Neural progenitor cell (in vitro differentiated cells): Measurements from ENCODE around the gene C17orf114.

ENCODE experiments used
- DNase-seq: peaks from one replicate; pipeline ENCODE4 v3.0.0-alpha.2; 2016; ENCODE audit warnings: low spot score
- H2AFZ ChIP-seq: fragments of 200-600 bp; sonication (generic); replicated peaks from 2 replicates; pipeline ENCODE4 v1.6.1; 2016; ENCODE audit warnings: antibody characterized with exemption
- H3F3A ChIP-seq: fragments of 200-600 bp; sonication (generic); 2 replicates; pipeline ENCODE4 v1.6.1; 2016; ENCODE audit warnings: antibody characterized with exemption, low read depth
- H3K27ac ChIP-seq: fragments of 200-600 bp; sonication (generic); 2 replicates; pipeline ENCODE4 v1.5.1; 2016; ENCODE audit warnings: mild to moderate bottlenecking
- H3K27me3 ChIP-seq: fragments of 200-600 bp; sonication (generic); 2 replicates; pipeline ENCODE4 v1.6.1; 2016; ENCODE audit warnings: mild to moderate bottlenecking, moderate library complexity
- H3K36me3 ChIP-seq: fragments of 200-600 bp; sonication (generic); 2 replicates; pipeline ENCODE4 v1.5.1; 2016
- H3K4me1 ChIP-seq: fragments of 200-600 bp; sonication (generic); 2 replicates; pipeline ENCODE4 v1.6.1; 2016; ENCODE audit warnings: mixed run types
- H3K4me2 ChIP-seq: fragments of 200-600 bp; sonication (generic); 2 replicates; pipeline ENCODE4 v1.6.1; 2016
- H3K4me3 ChIP-seq: fragments of 200-600 bp; sonication (generic); 2 replicates; pipeline ENCODE4 v1.5.1; 2016
- H3K79me2 ChIP-seq: fragments of 200-600 bp; sonication (generic); 2 replicates; pipeline ENCODE4 v1.6.1; 2016; ENCODE audit warnings: low read depth
- H3K9ac ChIP-seq: fragments of 200-600 bp; sonication (generic); 2 replicates; pipeline ENCODE4 v1.6.1; 2016
- H3K9me3 ChIP-seq: fragments of 200-600 bp; sonication (generic); 2 replicates; pipeline ENCODE4 v1.5.1; 2016; ENCODE audit warnings: low read depth
- H4K20me1 ChIP-seq: fragments of 200-600 bp; sonication (generic); 2 replicates; pipeline ENCODE4 v1.6.1; 2016; ENCODE audit warnings: low read depth
- H3K27ac Mint-ChIP-seq: 3 replicates; pipeline ENCODE4 v1.8.0; 2021; ENCODE audit warnings: mixed read lengths
- H3K27me3 Mint-ChIP-seq: 2 replicates; pipeline ENCODE4 v1.8.0; 2022; ENCODE audit warnings: low read depth, mild to moderate bottlenecking, inconsistent platforms, moderate library complexity, mixed read lengths; ENCODE audit not compliant: insufficient read depth
- H3K36me3 Mint-ChIP-seq: 3 replicates; pipeline ENCODE4 v1.8.0; 2021; ENCODE audit warnings: mixed read lengths
- H3K4me1 Mint-ChIP-seq: 3 replicates; pipeline ENCODE4 v1.8.0; 2021; ENCODE audit warnings: mixed read lengths
- H3K4me3 Mint-ChIP-seq: 3 replicates; pipeline ENCODE4 v1.8.0; 2021; ENCODE audit warnings: mild to moderate bottlenecking, moderate library complexity, mixed read lengths
- H3K9me3 Mint-ChIP-seq: 3 replicates; pipeline ENCODE4 v1.8.0; 2020; ENCODE audit warnings: mixed read lengths
- EZH2 ChIP-seq: fragments of 200-600 bp; sonication (generic); IDR thresholded peaks from 2 replicates; pipeline ENCODE4 v1.6.1; 2017; ENCODE audit warnings: antibody characterized with exemption, mild to moderate bottlenecking, moderate library complexity
- EZH2phosphoT487 ChIP-seq: fragments of 200-600 bp; sonication (generic); IDR thresholded peaks from 2 replicates; pipeline ENCODE4 v1.6.1; 2017; ENCODE audit warnings: antibody characterized with exemption
- TF ChIP-seq, protein P1 (sequence below): fragments of 200-600 bp; sonication (generic); IDR thresholded peaks from 2 replicates; pipeline ENCODE4 v1.5.1; 2017; ENCODE audit warnings: antibody characterized with exemption, mild to moderate bottlenecking

The C17orf114 gene

GRCh38 chr17:4839965-4840892 is 38.1 kb upstream of the C17orf114 start:
- Histone ChIP-seq H3K79me2 (peaks cover 48% of the 10 kb centered on the region), H3K27ac (no peak overlapping the region), H3K9ac (no peak overlapping the region), H3K36me3 (no peaks in the 10 kb centered on the region), H3K4me3 (no peak overlapping the region), H4K20me1 (peaks cover 21% of the 10 kb centered on the region), H3K9me3 (no peaks in the 10 kb centered on the region), H3K4me2 (no peak overlapping the region), H2AFZ (no peak overlapping the region), H3F3A (no peaks in the 10 kb centered on the region), H3K4me1 (no peaks in the 10 kb centered on the region), H3K27me3 (no peaks in the 10 kb centered on the region)
- no peaks in the 10 kb centered on the region for H3K9me3 Mint-ChIP-seq
- DNase-seq = no peak
- no peak overlapping the region for H3K27ac Mint-ChIP-seq
- H3K4me1 Mint-ChIP-seq = peaks cover 7% of the 10 kb centered on the region
- TF ChIP-seq, protein P1, sequence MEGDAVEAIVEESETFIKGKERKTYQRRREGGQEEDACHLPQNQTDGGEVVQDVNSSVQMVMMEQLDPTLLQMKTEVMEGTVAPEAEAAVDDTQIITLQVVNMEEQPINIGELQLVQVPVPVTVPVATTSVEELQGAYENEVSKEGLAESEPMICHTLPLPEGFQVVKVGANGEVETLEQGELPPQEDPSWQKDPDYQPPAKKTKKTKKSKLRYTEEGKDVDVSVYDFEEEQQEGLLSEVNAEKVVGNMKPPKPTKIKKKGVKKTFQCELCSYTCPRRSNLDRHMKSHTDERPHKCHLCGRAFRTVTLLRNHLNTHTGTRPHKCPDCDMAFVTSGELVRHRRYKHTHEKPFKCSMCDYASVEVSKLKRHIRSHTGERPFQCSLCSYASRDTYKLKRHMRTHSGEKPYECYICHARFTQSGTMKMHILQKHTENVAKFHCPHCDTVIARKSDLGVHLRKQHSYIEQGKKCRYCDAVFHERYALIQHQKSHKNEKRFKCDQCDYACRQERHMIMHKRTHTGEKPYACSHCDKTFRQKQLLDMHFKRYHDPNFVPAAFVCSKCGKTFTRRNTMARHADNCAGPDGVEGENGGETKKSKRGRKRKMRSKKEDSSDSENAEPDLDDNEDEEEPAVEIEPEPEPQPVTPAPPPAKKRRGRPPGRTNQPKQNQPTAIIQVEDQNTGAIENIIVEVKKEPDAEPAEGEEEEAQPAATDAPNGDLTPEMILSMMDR = no peak
- TF ChIP-seq EZH2phosphoT487 (no peak), EZH2 (no peak)
- no peak overlapping the region for H3K4me3 Mint-ChIP-seq
- H3K27me3 Mint-ChIP-seq = peaks cover 2% of the 10 kb centered on the region
- peaks cover 5% of the 10 kb centered on the region for H3K36me3 Mint-ChIP-seq

GRCh38 chr17:4839221-4839620 is 37.1 kb upstream of the C17orf114 start:
- DNase-seq = no peak
- peaks cover 5% of the 10 kb centered on the region for H3K4me1 ChIP-seq
- Mint-ChIP-seq H3K9me3 (no peaks in the 10 kb centered on the region), H3K27me3 (peaks cover 6% of the 10 kb centered on the region), H3K36me3 (peaks cover 5% of the 10 kb centered on the region), H3K27ac (no peak overlapping the region), H3K4me1 (peaks cover 15% of the 10 kb centered on the region), H3K4me3 (no peak overlapping the region)
- H2AFZ ChIP-seq = no peak overlapping the region
- H3F3A ChIP-seq = peaks cover under 1% of the 10 kb centered on the region
- no peak overlapping the region for H3K27ac ChIP-seq
- peaks cover 31% of the 10 kb centered on the region for H4K20me1 ChIP-seq
- no peaks in the 10 kb centered on the region for H3K9me3 ChIP-seq
- no peak overlapping the region for H3K4me3 ChIP-seq
- H3K9ac ChIP-seq = no peak overlapping the region
- no peak overlapping the region for H3K4me2 ChIP-seq
- H3K79me2 ChIP-seq = peaks cover 52% of the 10 kb centered on the region
- TF ChIP-seq EZH2 = no peak
- TF ChIP-seq, protein P1 = no peak
- no peak for TF ChIP-seq EZH2phosphoT487
- no peaks in the 10 kb centered on the region for H3K27me3 ChIP-seq
- H3K36me3 ChIP-seq = no peaks in the 10 kb centered on the region

- Mint-ChIP-seq H3K4me1 (peaks cover 20% of the 10 kb centered on the region), H3K4me3 (no peak overlapping the region), H3K36me3 (peaks cover 5% of the 10 kb centered on the region), H3K27me3 (peaks cover 9% of the 10 kb centered on the region), H3K9me3 (no peaks in the 10 kb centered on the region), H3K27ac (no peak overlapping the region)
- Histone ChIP-seq H3K27ac (no peak overlapping the region), H3K4me3 (no peak overlapping the region), H3K4me2 (no peak overlapping the region), H3F3A (peaks cover 5% of the 10 kb centered on the region), H3K9me3 (no peaks in the 10 kb centered on the region), H2AFZ (no peak overlapping the region), H3K4me1 (peaks cover 9% of the 10 kb centered on the region), H3K27me3 (no peaks in the 10 kb centered on the region), H3K9ac (no peak overlapping the region), H4K20me1 (peaks cover 34% of the 10 kb centered on the region), H3K36me3 (no peaks in the 10 kb centered on the region), H3K79me2 (peaks cover 58% of the 10 kb centered on the region)
- DNase-seq = no peak
- TF ChIP-seq, protein P1 = no peak
- TF ChIP-seq EZH2phosphoT487 = no peak
- no peak for TF ChIP-seq EZH2
These were observed 36.2 kb upstream of the C17orf114 start for GRCh38 chr17:4838309-4838785.
